GM21786 (cell line): ENCODE data around the gene UMPS.

ENCODE experiments used
- ATAC-seq: cut with Tn5 transposase; IDR thresholded peaks from one replicate; pipeline ENCODE4 v1.9.1; 2021; ENCODE audit not compliant: unreplicated experiment

Gene UMPS

GRCh38 chr3:124796477-124796876 lies 66.2 kb downstream of the UMPS start:
- ATAC-seq, result no peak

DNA sequence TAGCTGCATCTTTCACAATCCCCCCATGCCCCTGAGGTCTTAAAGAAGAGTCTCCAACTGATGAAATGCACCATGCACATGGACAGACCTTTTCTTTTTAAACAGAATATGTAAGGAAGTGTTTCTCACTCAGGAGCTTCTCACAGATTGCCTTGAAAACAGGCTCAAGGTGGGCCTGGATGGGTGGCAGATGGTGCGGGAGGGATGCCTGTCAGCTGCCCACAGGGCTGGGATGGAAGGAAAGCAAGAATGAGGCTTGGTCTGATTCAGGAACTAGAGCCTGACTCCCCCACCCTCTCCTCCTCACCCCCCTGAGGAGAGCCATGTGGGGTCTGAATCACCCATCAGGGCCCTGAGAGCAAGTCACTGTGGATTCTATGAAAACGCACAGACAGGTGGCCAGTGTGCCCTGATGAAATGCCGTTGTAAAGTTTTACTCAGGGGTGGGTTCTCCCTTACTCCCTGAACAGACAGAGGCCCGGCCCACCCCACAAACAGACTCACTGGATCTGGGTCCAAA lies 67.2 kb downstream of the UMPS start:
- ATAC-seq, result no peak
